Thyroid gland (tissue), 4 donors: ENCODE results near the gene DPP3. TPM values are rescaled to one million over a fixed set of nuclear protein-coding genes. Genes with fewer than 3 reads are reported as not detected.

Source experiments
- DNase-seq, 2 donors: peaks; one replicate each; pipeline ENCODE4 v3.0.0-alpha.2; 2019
- H3K27ac ChIP-seq, 3 donors: fragments of 200-600 bp; sonication (generic); 1 replicate in 2 of 3; 2 replicates in 1 of 3; pipeline ENCODE4 v1.5.1; 2016 to 2019; ENCODE audit warnings: mild to moderate bottlenecking in 1 of 3, moderate library complexity in 1 of 3
- H3K27me3 ChIP-seq: fragments of 200-600 bp; sonication (generic); one replicate; pipeline ENCODE4 v1.5.1; 2019
- H3K36me3 ChIP-seq, 2 donors: fragments of 200-600 bp; sonication (generic); one replicate each; pipeline ENCODE4 v1.5.1; 2016 to 2019
- H3K4me1 ChIP-seq, 2 donors: fragments of 200-600 bp; sonication (generic); one replicate each; pipeline ENCODE4 v1.5.1; 2017 to 2019
- H3K4me3 ChIP-seq, 3 donors: fragments of 200-600 bp; sonication (generic); replicated peaks in 1 of 3; 1 replicate in 2 of 3; 2 replicates in 1 of 3; pipeline ENCODE4 v1.5.1; 2016; ENCODE audit warnings: mild to moderate bottlenecking in 1 of 3
- H3K9me3 ChIP-seq: fragments of 200-600 bp; sonication (generic); one replicate; pipeline ENCODE4 v1.5.1; 2017
- CTCF ChIP-seq, 6 experiments: fragments of 200-600 bp in 3 of 6; fragments of 450-650 bp in 3 of 6; sonication (generic) in 3 of 6; IDR thresholded peaks; one replicate each; pipeline ENCODE4 v1.5.1; 2016 to 2019; ENCODE audit warnings: antibody characterized with exemption in 6 of 6, mild to moderate bottlenecking in 2 of 6, inconsistent platforms in 1 of 6, moderate library complexity in 1 of 6
- POLR2A ChIP-seq, 2 donors: fragments of 450-650 bp; IDR thresholded peaks; one replicate each; pipeline ENCODE4 v1.6.1; 2017; ENCODE audit warnings: antibody characterized with exemption in 2 of 2, mild to moderate bottlenecking in 2 of 2, moderate library complexity in 1 of 2
- WGBS, 2 donors: methylation state at CpG; one replicate each; pipeline ENCODE4 v1.1.5; 2017; 5-methylcytosine and 5-hydroxymethylcytosine counted together
- intact Hi-C: fragments of 100-400 bp; cut with DNase I; formaldehyde crosslinking; loops from one replicate; pipeline ENCODE4 v1.15.1; 2023
- total RNA-seq, 4 donors: library from RNA; depleted of rRNA; stranded (reverse); fragments of >200 nt; gene quantifications; one replicate each; pipeline ENCODE4 v1.2.3, GENCODE V29; 2016

The DPP3 gene
- total RNA-seq, 4 donors from 2014 or later: 10.9 to 38.7 (median 35.8) TPM

- peaks cover 15 to 22% of the 10 kb centered on the region in 2 donors for H3K36me3 ChIP-seq
These were observed 12.9 kb downstream of the DPP3 start for GRCh38 chr11:66493130-66493529.

GRCh38 chr11:66494458-66494857, 14.2 kb downstream of the DPP3 start:
- TF ChIP-seq CTCF (IDR thresholded peaks at IDR 0.05) (no peak), POLR2A (IDR thresholded peaks at IDR 0.05) (no peak)
- intact Hi-C loops: no loop called here
- Histone ChIP-seq H3K36me3 (peaks cover 15 to 26% of the 10 kb centered on the region in 2 donors), H3K4me3 (no peak overlapping the region), H3K9me3 (no peaks in the 10 kb centered on the region), H3K4me1 (no peaks in the 10 kb centered on the region), H3K27ac (no peak overlapping the region), H3K27me3 (no peaks in the 10 kb centered on the region)
- no peak for DNase-seq
- 93 to 96% methylated on average over 5 to 7 of the region's 7 CpGs for WGBS, 2 donors

More at GRCh38 chr11:66493130-66493529, 12.9 kb downstream of the DPP3 start:
- H3K4me1 ChIP-seq: no peaks in the 10 kb centered on the region
- no peak overlapping the region for H3K4me3 ChIP-seq
- DNase-seq: no peak
- no peaks in the 10 kb centered on the region for H3K27me3 ChIP-seq
- H3K9me3 ChIP-seq: no peaks in the 10 kb centered on the region
- H3K27ac ChIP-seq: no peak overlapping the region
- intact Hi-C loops: no loop called here
- 97 to 98% methylated on average over 7 to 10 of the region's 10 CpGs for WGBS, 2 donors
- TF ChIP-seq CTCF (IDR thresholded peaks at IDR 0.05) (no peak), POLR2A (IDR thresholded peaks at IDR 0.05) (no peak)

- no peak for TF ChIP-seq CTCF (IDR thresholded peaks at IDR 0.05)
- TF ChIP-seq POLR2A (IDR thresholded peaks at IDR 0.05): no peak
- peaks cover 15 to 28% of the 10 kb centered on the region in 2 donors for H3K36me3 ChIP-seq
These were observed 14.7 kb downstream of the DPP3 start for GRCh38 chr11:66494935-66495334.

GRCh38 chr11:66495401-66495854, 15.2 kb downstream of the DPP3 start:
- H3K4me3 ChIP-seq: no peak overlapping the region
- H3K4me1 ChIP-seq: no peaks in the 10 kb centered on the region
- 91 to 100% methylated on average over 9 to 17 of the region's 17 CpGs for WGBS, 2 donors
- DNase-seq: no peak
- no peak overlapping the region for H3K27ac ChIP-seq
- intact Hi-C loops: no loop called here
- H3K27me3 ChIP-seq: no peaks in the 10 kb centered on the region
- no peaks in the 10 kb centered on the region for H3K9me3 ChIP-seq
- H3K36me3 ChIP-seq: peaks cover 19 to 30% of the 10 kb centered on the region in 2 donors
- no peak for TF ChIP-seq POLR2A (IDR thresholded peaks at IDR 0.05)
- TF ChIP-seq CTCF (IDR thresholded peaks at IDR 0.05): no peak

More at GRCh38 chr11:66494935-66495334, 14.7 kb downstream of the DPP3 start:
- no peak for DNase-seq
- no peaks in the 10 kb centered on the region for H3K27me3 ChIP-seq
- intact Hi-C loops: no loop called here
- 68 to 85% methylated on average over 4 to 6 of the region's 14 CpGs for WGBS, 2 donors
- H3K9me3 ChIP-seq: no peaks in the 10 kb centered on the region
- no peaks in the 10 kb centered on the region for H3K4me1 ChIP-seq
- H3K4me3 ChIP-seq: no peak overlapping the region
- H3K27ac ChIP-seq: no peak overlapping the region

GRCh38 chr11:66497206-66497605, 17.0 kb downstream of the DPP3 start:
- intact Hi-C loops: no loop called here
- no peak overlapping the region for H3K4me3 ChIP-seq
- H3K9me3 ChIP-seq: no peaks in the 10 kb centered on the region
- H3K27ac ChIP-seq: no peak overlapping the region
- no peaks in the 10 kb centered on the region for H3K4me1 ChIP-seq
- DNase-seq: no peak
- no peaks in the 10 kb centered on the region for H3K27me3 ChIP-seq
- H3K36me3 ChIP-seq: peaks cover 19 to 30% of the 10 kb centered on the region in 2 donors
- WGBS, 2 donors: 96 to 98% methylated on average over 7 to 13 of the region's 16 CpGs
- TF ChIP-seq POLR2A (IDR thresholded peaks at IDR 0.05) (no peak), CTCF (IDR thresholded peaks at IDR 0.05) (no peak)
